Activated CD8-positive, alpha-beta T cell treated with anti-CD3 and anti-CD28 coated beads, Interleukin-2, amount 10 ng/mL, durations not matched to agents 7 days and 5 days (primary cell): ENCODE data around the gene TAF11L12. TPM values are rescaled to one million over a fixed set of nuclear protein-coding genes. Genes with fewer than 3 reads are reported as not detected.
"Not testable (repeated sequence)": the region's sequence is repeated elsewhere in the genome, so short reads cannot be mapped to it uniquely, and the experiment has no call there.

Experiments
- ATAC-seq: fragments of 150-1000 bp; cut with Tn5 transposase; one replicate; pipeline ENCODE4 v1.10.0; 2021; ENCODE audit warnings: moderate library complexity
- CTCF ChIA-PET: fragments of 350-600 bp; sonication (Branson Sonifier 250); formaldehyde crosslinking; loops from one replicate; lab custom pipeline; 2021; ENCODE audit warnings: antibody characterized with exemption; lab: Charles Lee
- POLR2A ChIA-PET: fragments of 350-600 bp; sonication (Branson Sonifier 250); formaldehyde crosslinking; loops from one replicate; lab custom pipeline; 2021; ENCODE audit warnings: antibody characterized with exemption; lab: Charles Lee
- DNase-seq: peaks from one replicate; pipeline ENCODE4 v3.0.0-alpha.2; 2020
- H3K27ac Mint-ChIP-seq: one replicate; pipeline ENCODE4 v1.8.0; 2021; ENCODE audit warnings: mild to moderate bottlenecking, mixed read lengths
- H3K27me3 Mint-ChIP-seq: one replicate; pipeline ENCODE4 v1.8.0; 2021; ENCODE audit warnings: low read depth, mixed read lengths
- H3K36me3 Mint-ChIP-seq: one replicate; pipeline ENCODE4 v1.8.0; 2021; ENCODE audit warnings: low read depth, mixed read lengths
- H3K4me1 Mint-ChIP-seq: one replicate; pipeline ENCODE4 v1.8.0; 2021; ENCODE audit warnings: low read depth, mixed read lengths
- H3K4me3 Mint-ChIP-seq: one replicate; pipeline ENCODE4 v1.8.0; 2021; ENCODE audit warnings: mild to moderate bottlenecking, mixed read lengths
- H3K9me3 Mint-ChIP-seq: one replicate; pipeline ENCODE4 v1.8.0; 2022; ENCODE audit warnings: mixed read lengths; ENCODE audit not compliant: insufficient read depth
- total RNA-seq, 2 experiments: library from RNA; stranded (reverse); gene quantifications; one replicate each; pipeline ENCODE4 v1.2.3, GENCODE V29; 2021

The TAF11L12 gene
- not detected for total RNA-seq

GRCh38 chr5:17610092-17610491 is at the start of gene TAF11L12:
Gene TAF11L12 (plus strand): TSS chr5:17610392.
- H3K9me3 Mint-ChIP-seq, POLR2A ChIA-PET, DNase-seq, ATAC-seq, H3K4me1 Mint-ChIP-seq, H3K4me3 Mint-ChIP-seq, CTCF ChIA-PET, H3K36me3 Mint-ChIP-seq, H3K27me3 Mint-ChIP-seq, H3K27ac Mint-ChIP-seq: not testable (repeated sequence)

GRCh38 chr5:17585658-17586057 is 24.5 kb upstream of the TAF11L12 start, which contains the start of gene TAF11L7:
Gene TAF11L7 (minus strand): TSS chr5:17585758.
- H3K27me3 Mint-ChIP-seq, H3K4me1 Mint-ChIP-seq: not testable (repeated sequence)

GRCh38 chr5:17590860-17591259 is 19.3 kb upstream of the TAF11L12 start, which contains the start of gene TAF11L8:
Gene TAF11L8 (minus strand): TSS chr5:17590960.
- H3K9me3 Mint-ChIP-seq, POLR2A ChIA-PET, H3K27ac Mint-ChIP-seq, ATAC-seq, H3K4me1 Mint-ChIP-seq, H3K36me3 Mint-ChIP-seq, H3K4me3 Mint-ChIP-seq, CTCF ChIA-PET, H3K27me3 Mint-ChIP-seq, DNase-seq: not testable (repeated sequence)

More at GRCh38 chr5:17585658-17586057, 24.5 kb upstream of the TAF11L12 start, which contains the start of gene TAF11L7:
- H3K4me3 Mint-ChIP-seq, H3K27ac Mint-ChIP-seq, ATAC-seq, H3K9me3 Mint-ChIP-seq, CTCF ChIA-PET, POLR2A ChIA-PET, DNase-seq, H3K36me3 Mint-ChIP-seq: not testable (repeated sequence)

GRCh38 chr5:17594255-17594654 is 15.9 kb upstream of the TAF11L12 start, which contains the start of gene TAF11L9:
Gene TAF11L9 (minus strand): TSS chr5:17594394.
- DNase-seq, H3K9me3 Mint-ChIP-seq, H3K4me1 Mint-ChIP-seq, CTCF ChIA-PET, H3K36me3 Mint-ChIP-seq, H3K27me3 Mint-ChIP-seq, H3K4me3 Mint-ChIP-seq, ATAC-seq, POLR2A ChIA-PET, H3K27ac Mint-ChIP-seq: not testable (repeated sequence)

GRCh38 chr5:17597728-17598127 is 12.5 kb upstream of the TAF11L12 start, which contains the start of gene TAF11L10:
Gene TAF11L10 (minus strand): TSS chr5:17597828.
- peaks cover 15% of the 10 kb centered on the region for H3K9me3 Mint-ChIP-seq
- H3K4me3 Mint-ChIP-seq, H3K36me3 Mint-ChIP-seq, POLR2A ChIA-PET, H3K4me1 Mint-ChIP-seq, DNase-seq, CTCF ChIA-PET, H3K27ac Mint-ChIP-seq, ATAC-seq, H3K27me3 Mint-ChIP-seq: not testable (repeated sequence)

GRCh38 chr5:17603880-17604279 is 6.3 kb upstream of the TAF11L12 start, which contains the start of gene TAF11L11:
Gene TAF11L11 (plus strand): TSS chr5:17604183.
- H3K4me3 Mint-ChIP-seq, H3K27me3 Mint-ChIP-seq, H3K36me3 Mint-ChIP-seq, H3K4me1 Mint-ChIP-seq, ATAC-seq, DNase-seq, POLR2A ChIA-PET, CTCF ChIA-PET, H3K27ac Mint-ChIP-seq: not testable (repeated sequence)
- peaks cover 24% of the 10 kb centered on the region for H3K9me3 Mint-ChIP-seq

GRCh38 chr5:17604951-17605350 is 5.2 kb upstream of the TAF11L12 start:
- no peak for DNase-seq
- POLR2A ChIA-PET, result no interaction called here
- CTCF ChIA-PET, result no interaction called here

GRCh38 chr5:17607461-17607860 is 2.7 kb upstream of the TAF11L12 start:
- H3K4me1 Mint-ChIP-seq, H3K27ac Mint-ChIP-seq, ATAC-seq, H3K36me3 Mint-ChIP-seq, DNase-seq, H3K27me3 Mint-ChIP-seq, H3K4me3 Mint-ChIP-seq, POLR2A ChIA-PET, CTCF ChIA-PET: not testable (repeated sequence)
- H3K9me3 Mint-ChIP-seq, result peaks cover 10% of the 10 kb centered on the region

More at GRCh38 chr5:17604951-17605350, 5.2 kb upstream of the TAF11L12 start:
- Mint-ChIP-seq H3K4me1 (no peaks in the 10 kb centered on the region), H3K9me3 (peaks cover 18% of the 10 kb centered on the region), H3K27me3 (no peaks in the 10 kb centered on the region), H3K36me3 (no peaks in the 10 kb centered on the region), H3K4me3 (no peak overlapping the region), H3K27ac (no peak overlapping the region)
- no peak for ATAC-seq

- peaks cover 6% of the 10 kb centered on the region for H3K9me3 Mint-ChIP-seq
- H3K4me3 Mint-ChIP-seq, result no peak overlapping the region
- H3K27ac Mint-ChIP-seq, result no peak overlapping the region
Measured at GRCh38 chr5:17614872-17615605, 4.8 kb downstream of the TAF11L12 start.

GRCh38 chr5:17619354-17619753 is 9.2 kb downstream of the TAF11L12 start:
- H3K4me3 Mint-ChIP-seq, result no peak overlapping the region
- CTCF ChIA-PET, result no interaction called here
- no peak overlapping the region for H3K27ac Mint-ChIP-seq
- H3K4me1 Mint-ChIP-seq, result no peaks in the 10 kb centered on the region
- DNase-seq (no peak), ATAC-seq (no peak)
- H3K27me3 Mint-ChIP-seq, result no peaks in the 10 kb centered on the region
- peaks cover 6% of the 10 kb centered on the region for H3K9me3 Mint-ChIP-seq
- POLR2A ChIA-PET, result no interaction called here
- H3K36me3 Mint-ChIP-seq, result no peaks in the 10 kb centered on the region

More at GRCh38 chr5:17614872-17615605, 4.8 kb downstream of the TAF11L12 start:
- Mint-ChIP-seq H3K4me1 (no peaks in the 10 kb centered on the region), H3K36me3 (no peaks in the 10 kb centered on the region), H3K27me3 (no peaks in the 10 kb centered on the region)
- ChIA-PET POLR2A (no interaction called here), CTCF (no interaction called here)
- DNase-seq (no peak), ATAC-seq (no peak)

GRCh38 chr5:17620627-17621026 is 10.4 kb downstream of the TAF11L12 start:
- no peak overlapping the region for H3K27ac Mint-ChIP-seq
- ATAC-seq, result no peak
- CTCF ChIA-PET, result no interaction called here
- H3K4me1 Mint-ChIP-seq, result no peaks in the 10 kb centered on the region
- no peaks in the 10 kb centered on the region for H3K36me3 Mint-ChIP-seq
- DNase-seq, result no peak
- H3K9me3 Mint-ChIP-seq, result peaks cover 10% of the 10 kb centered on the region
- POLR2A ChIA-PET, result no interaction called here
- H3K27me3 Mint-ChIP-seq, result no peaks in the 10 kb centered on the region
- no peak overlapping the region for H3K4me3 Mint-ChIP-seq

- H3K27ac Mint-ChIP-seq, result no peak overlapping the region
Measured at GRCh38 chr5:17625686-17626085, 15.5 kb downstream of the TAF11L12 start.

More at GRCh38 chr5:17625686-17626085, 15.5 kb downstream of the TAF11L12 start:
- POLR2A ChIA-PET, result no interaction called here
- CTCF ChIA-PET, result no interaction called here
- ATAC-seq, result no peak
- Mint-ChIP-seq H3K4me3 (no peak overlapping the region), H3K4me1 (no peaks in the 10 kb centered on the region), H3K36me3 (no peaks in the 10 kb centered on the region), H3K9me3 (peaks cover 4% of the 10 kb centered on the region), H3K27me3 (no peaks in the 10 kb centered on the region)
- DNase-seq, result no peak
